Stimulated activated CD4-positive, alpha-beta T cell treated with anti-CD3 and anti-CD28 coated beads, Interleukin-2, amount 100 ng/mL, for 48 hours (primary cell): ENCODE data around the gene RGS9BP.
"Not testable (repeated sequence)": the region's sequence is repeated elsewhere in the genome, so short reads cannot be mapped to it uniquely, and the experiment has no call there.

Experiments
- DNase-seq, 2 donors: peaks; one replicate each; pipeline ENCODE4 v3.0.0-alpha.2; 2020

Gene RGS9BP

DNA sequence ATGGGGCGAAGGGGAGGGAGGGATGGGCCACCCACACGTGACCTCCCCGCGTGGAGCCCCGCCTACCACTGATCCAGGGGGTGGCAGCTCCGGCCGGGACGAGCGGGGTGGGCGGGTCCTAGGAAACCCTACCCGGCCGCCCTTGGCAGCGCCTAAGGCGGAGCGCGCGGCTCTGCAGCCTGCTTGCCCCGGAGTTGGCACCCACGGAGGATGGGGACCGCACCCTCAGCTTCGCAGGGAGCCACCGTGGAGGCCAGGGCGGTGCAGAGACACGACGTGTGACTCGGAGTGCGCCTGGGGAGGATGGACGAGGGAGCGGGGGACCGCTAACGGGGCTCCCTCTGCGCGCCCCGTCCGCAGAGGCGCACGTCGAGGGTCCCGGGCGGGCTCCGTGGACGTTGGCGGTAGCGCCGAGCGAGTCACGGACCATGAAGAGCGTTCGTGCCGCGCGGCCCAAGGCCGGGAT is at the start of gene RGS9BP:
TSS of gene RGS9BP (plus strand) at position 129 of the 466 bp plus-strand sequence. CDS start 416 bp downstream, outside the sequence.
- DNase-seq: peak; percentile 32 to 51

DNA sequence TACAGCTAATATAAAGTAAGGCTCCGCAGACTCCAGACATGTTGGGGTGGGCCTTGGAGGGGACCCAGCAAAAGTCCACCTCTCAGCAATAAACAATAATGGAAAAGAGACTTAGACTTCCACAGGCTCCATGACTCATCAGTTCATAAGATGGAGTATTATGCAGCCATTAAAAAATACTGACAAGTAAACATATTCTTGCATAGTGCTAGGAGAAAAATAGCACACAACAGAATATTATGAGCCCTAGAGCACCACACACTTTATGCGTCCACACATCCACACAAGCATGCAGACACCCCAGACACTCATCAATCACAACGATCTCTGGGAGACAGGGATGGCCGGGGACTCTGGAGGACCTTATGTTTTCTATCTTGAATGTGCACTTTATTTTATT is 48.7 kb upstream of the RGS9BP start:
- DNase-seq: no peak

GRCh38 chr19:32627714-32628270 is 47.9 kb upstream of the RGS9BP start:
- DNase-seq: no peak

DNA sequence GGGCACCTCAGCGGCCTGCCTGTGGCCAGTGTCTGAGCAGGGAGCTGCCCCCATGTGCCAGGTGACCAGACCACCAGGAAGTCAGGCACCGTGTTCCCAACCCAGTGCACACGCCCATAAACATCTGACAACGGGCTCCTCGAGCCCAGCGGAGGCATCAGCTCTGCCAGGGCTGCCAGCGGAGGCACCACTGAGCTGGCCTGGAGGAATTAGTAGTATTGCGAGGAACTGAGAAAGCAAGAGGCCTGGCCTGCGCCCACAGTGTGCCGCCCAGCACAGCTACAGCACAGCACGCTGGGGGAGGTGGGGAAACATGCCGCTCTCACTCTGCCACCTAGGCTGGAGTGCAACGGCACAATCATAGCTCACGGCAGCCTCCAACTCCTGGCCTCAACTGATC is 45.3 kb upstream of the RGS9BP start:
- no peak for DNase-seq

DNA sequence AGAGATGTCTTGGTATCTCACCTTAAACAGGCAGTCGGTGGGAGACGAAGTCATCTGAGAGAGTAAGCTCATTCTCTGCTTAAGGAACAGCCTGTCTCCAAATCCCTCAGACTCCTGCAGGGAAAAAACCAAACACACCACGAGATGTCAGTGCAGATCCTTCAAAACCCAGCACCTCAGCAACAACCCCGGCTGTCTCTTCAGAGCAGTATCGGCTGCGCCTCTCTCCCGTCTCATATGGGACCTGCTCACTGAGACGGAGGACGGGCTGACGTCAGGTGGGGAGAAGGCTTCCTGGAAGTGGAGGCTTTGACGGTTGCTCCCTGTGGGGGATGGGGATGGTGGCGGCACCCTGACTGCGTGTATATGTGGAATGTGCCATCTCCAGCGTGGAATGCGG is 44.3 kb upstream of the RGS9BP start:
- no peak for DNase-seq

- no peak for DNase-seq
Observed at GRCh38 chr19:32637480-32637879, 38.2 kb upstream of the RGS9BP start.

- DNase-seq: no peak
Observed at GRCh38 chr19:32638625-32639024, 37.0 kb upstream of the RGS9BP start.

DNA sequence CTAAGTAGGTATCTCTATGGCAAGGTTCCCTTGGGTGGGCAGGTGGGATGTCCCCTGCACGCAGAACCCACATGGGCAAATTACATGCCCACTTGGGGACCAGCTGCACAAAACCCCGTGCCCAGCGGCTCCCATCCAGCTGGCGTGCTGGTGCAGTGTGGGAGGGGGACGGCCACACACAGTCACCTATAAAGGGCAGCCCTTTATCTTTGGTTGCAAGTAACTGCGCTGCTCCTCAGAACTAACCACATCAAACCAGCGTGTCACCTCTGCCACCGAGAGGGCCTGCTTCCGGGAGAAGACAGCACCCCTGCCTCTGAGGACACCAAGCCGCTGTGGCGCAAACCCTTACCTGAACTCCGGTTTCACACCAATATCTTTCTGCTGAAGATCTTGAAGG is 32.9 kb upstream of the RGS9BP start:
- DNase-seq: peak; percentile 31 to 38

GRCh38 chr19:32646556-32646955 is 29.1 kb upstream of the RGS9BP start:
- DNase-seq: no peak

- no peak for DNase-seq
Observed at GRCh38 chr19:32647361-32647760, 28.3 kb upstream of the RGS9BP start.

- no peak for DNase-seq
Observed at GRCh38 chr19:32649751-32650150, 25.9 kb upstream of the RGS9BP start.

DNA sequence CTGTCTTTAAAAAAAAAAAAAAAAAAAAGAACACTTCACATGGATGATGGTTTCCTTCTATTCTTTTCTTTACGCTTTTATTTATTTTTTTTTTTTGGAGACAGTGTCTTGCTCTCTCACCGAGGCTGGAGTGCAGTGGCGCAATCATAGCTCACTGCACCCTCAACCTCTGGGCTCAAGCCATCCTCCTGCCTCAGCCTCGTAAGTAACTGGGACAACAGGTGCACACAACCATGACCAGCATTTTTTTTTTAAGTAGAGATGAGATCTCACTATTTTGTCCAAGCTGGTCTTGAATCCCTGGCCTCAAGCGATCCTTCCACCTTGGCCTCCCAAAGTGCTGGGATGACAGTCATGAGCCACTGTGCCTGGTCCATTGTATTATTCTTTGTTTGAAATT is 25.0 kb upstream of the RGS9BP start:
- no peak for DNase-seq

GRCh38 chr19:32651729-32652140 is 23.9 kb upstream of the RGS9BP start:
- no peak for DNase-seq

- not testable (repeated sequence) for DNase-seq
Observed at GRCh38 chr19:32652331-32652730, 23.3 kb upstream of the RGS9BP start.

DNA sequence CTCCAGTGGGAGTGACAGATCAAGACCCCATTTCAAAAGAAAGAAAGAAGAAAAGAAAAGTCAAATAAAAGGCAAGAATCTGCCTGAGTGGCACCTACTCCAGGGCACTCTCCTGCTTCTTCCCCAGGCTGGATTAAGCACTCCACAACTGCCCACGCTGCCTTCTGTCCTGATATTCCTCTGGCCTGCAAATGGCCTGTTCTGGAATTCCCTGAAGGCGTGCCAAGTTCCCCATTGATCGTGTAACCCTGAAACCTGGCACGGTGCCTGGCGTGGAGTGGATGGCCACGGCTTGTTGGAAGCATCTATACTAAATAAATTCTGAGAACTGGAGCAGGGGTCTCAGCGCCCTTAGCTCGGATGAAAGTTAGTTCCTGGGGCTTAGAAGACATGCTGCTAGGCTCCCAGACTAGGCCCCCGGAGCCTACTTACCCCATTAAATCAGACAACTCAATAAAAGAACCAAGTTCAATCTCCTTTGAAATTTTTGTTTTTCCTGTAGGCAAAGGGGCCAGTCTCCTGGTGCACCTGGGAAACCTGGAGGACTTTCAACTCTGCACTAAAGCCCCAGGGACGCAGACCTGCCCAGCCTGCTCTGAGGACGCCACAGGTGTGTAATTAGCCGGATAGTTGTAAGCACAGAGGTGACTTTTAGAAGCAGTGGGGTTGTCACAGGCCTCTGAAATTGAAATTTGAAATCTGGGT is 22.6 kb upstream of the RGS9BP start:
- DNase-seq: no peak

DNA sequence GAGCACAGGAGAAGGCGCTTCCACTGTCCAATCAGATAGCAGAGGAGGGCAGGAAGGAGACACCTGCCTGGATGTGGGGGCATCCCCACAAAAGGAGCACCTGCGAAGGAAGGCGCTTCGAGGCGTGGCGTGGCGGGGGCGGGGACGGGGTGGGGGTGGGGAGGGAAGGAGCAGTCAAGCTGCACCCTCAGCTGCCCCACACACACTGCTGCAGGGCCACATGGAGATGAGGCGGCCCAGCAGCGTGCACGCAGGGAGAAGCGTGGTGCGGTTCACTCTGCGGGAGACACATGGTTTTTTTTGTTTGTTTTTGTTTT is 22.1 kb upstream of the RGS9BP start:
- no peak for DNase-seq

- not testable (repeated sequence) for DNase-seq
Observed at GRCh38 chr19:32656379-32656778, 19.3 kb upstream of the RGS9BP start.

DNA sequence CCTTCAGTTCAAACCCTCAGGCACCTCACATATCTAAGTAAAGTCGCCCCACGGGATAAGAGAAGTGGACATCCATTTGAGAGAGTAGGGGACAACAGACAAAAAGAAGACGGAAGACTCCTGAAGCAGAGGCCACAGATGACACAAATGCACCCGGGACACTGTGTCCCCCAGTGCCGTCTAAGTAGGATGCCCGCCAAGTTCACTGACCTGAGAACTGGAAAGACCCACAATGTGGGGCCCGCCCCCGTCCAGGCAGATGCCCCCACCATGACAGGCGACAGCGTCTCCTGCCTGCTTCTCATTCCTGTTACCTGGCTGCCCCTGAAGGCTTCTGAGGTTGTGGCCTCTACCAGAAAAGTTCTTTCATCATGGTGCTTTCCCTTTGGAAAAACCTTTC is 17.6 kb upstream of the RGS9BP start:
- no peak for DNase-seq

GRCh38 chr19:32658527-32658926 is 17.1 kb upstream of the RGS9BP start:
- no peak for DNase-seq

DNA sequence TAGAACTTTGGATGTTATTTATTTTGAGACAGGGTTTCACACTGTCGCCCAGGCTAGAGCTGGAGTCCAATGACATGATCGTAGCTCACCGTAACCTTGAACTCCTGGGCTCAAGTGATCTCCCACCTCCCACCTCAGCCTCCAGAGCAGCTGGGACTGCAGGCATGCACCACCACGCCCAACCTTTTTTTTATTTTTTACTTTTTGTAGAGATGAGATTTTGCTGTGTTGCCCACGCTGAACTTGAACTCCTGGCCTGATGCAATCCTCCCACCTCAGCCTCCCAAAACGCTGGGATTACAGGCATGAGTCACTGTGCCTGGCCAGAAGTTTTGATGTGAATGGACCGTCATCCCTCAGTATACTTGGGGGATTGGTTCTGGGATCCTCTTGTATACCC is 14.3 kb upstream of the RGS9BP start:
- no peak for DNase-seq

DNA sequence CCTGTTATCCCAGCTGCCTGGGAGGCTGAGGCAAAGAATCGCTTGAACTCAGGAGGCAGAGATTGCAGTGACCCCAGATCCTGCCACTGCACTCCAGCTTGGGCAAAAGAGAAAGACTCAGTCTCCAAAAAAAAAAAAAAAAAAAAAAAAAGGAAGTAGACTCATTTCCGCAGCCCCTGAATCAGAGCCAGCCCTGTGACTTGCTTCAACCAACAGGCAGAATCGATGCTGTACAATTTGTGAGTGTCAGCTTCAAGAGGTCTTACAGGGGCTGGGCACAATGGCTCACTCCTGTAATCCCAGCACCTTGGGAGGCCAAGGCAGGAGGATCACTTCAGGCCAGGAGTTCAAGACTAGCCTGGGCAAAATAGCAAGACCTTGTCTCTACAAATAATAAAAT is 13.5 kb upstream of the RGS9BP start:
- DNase-seq: no peak

DNA sequence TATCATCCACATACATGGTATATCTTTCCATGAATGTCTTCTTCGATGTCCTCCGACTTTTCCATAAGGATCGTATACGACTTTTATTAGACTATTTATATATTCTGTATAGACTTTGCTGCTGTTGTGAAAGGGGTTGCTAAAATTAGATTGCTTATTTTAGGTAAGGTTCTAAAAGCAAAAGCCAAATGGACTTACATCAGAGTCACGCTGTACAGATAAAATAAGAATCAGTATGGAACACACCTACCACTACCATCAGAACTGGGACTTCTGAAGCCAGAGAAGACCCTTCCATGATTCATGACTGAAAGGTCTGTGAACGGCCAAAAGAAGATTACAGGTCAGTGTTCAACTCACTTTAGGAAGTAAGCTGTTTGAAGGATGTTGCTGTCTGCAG is 9.6 kb upstream of the RGS9BP start:
- DNase-seq: no peak

- DNase-seq: no peak
Observed at GRCh38 chr19:32669310-32669709, 6.3 kb upstream of the RGS9BP start.

GRCh38 chr19:32671883-32672593 is 3.6 kb upstream of the RGS9BP start:
- no peak for DNase-seq
